ENCODE results near the gene PCED1A. TPM values are rescaled to one million over a fixed set of nuclear protein-coding genes. Genes with fewer than 3 reads are reported as not detected.

Gene PCED1A
- total RNA-seq, 2 experiments from 2014 or later, result 6.9 to 9.8 TPM

GRCh38 chr20:2883726-2884637 lies 43.5 kb upstream of the PCED1A start:
- H4K20me1 ChIP-seq (ENCODE audit: insufficient read depth, low read length), result peaks cover 12% of the 10 kb centered on the region; the same call in 1 of the 2 replicates

GRCh38 chr20:2880650-2881049 lies 40.2 kb upstream of the PCED1A start:
- Histone ChIP-seq H2AFZ (ENCODE audit: low read length) (no peak overlapping the region), H3K79me2 (ENCODE audit: insufficient read depth, low read depth, low read length) (peaks cover 83% of the 10 kb centered on the region), H3K27ac (ENCODE audit: low read depth, low read length, poor library complexity, severe bottlenecking) (no peak overlapping the region), H3K9me3 (ENCODE audit: low read length) (no peaks in the 10 kb centered on the region), H3K9me2 (ENCODE audit: insufficient read depth, low read length) (no peaks in the 10 kb centered on the region), H4K20me1 (ENCODE audit: insufficient read depth, low read length) (peaks cover 13% of the 10 kb centered on the region; the same call in 1 of the 2 replicates), H3K4me3 (ENCODE audit: low read depth, low read length, poor library complexity, severe bottlenecking) (no peak overlapping the region), H3K4me2 (ENCODE audit: low read length) (no peak overlapping the region), H3K4me1 (ENCODE audit: insufficient read depth, low read length, poor library complexity, severe bottlenecking) (peaks cover 20% of the 10 kb centered on the region), H3K36me3 (ENCODE audit: insufficient read depth, low read length) (peaks cover 49% of the 10 kb centered on the region)
- TF ChIP-seq, protein P1, sequence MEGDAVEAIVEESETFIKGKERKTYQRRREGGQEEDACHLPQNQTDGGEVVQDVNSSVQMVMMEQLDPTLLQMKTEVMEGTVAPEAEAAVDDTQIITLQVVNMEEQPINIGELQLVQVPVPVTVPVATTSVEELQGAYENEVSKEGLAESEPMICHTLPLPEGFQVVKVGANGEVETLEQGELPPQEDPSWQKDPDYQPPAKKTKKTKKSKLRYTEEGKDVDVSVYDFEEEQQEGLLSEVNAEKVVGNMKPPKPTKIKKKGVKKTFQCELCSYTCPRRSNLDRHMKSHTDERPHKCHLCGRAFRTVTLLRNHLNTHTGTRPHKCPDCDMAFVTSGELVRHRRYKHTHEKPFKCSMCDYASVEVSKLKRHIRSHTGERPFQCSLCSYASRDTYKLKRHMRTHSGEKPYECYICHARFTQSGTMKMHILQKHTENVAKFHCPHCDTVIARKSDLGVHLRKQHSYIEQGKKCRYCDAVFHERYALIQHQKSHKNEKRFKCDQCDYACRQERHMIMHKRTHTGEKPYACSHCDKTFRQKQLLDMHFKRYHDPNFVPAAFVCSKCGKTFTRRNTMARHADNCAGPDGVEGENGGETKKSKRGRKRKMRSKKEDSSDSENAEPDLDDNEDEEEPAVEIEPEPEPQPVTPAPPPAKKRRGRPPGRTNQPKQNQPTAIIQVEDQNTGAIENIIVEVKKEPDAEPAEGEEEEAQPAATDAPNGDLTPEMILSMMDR (conservative IDR thresholded peaks at IDR 0.05; ENCODE audit: low read length), result no peak
- ChIA-PET POLR2A (interaction anchor here (0.7 kb wide), 2 partner anchors 93 to 444 kb away, joined by 3 to 4 read pairs; no protein-coding TSS in a partner anchor), CTCF (ENCODE audit: unreplicated experiment) (no interaction called here)
- no peak for DNase-seq (ENCODE audit: low spot score)
- intact Hi-C loops (cut with micrococcal nuclease; ENCODE audit: unreplicated experiment), result no loop called here
- no TSS peak for BruUV-seq (replicated peaks)

More at GRCh38 chr20:2883726-2884637, 43.5 kb upstream of the PCED1A start:
- intact Hi-C loops (cut with micrococcal nuclease; ENCODE audit: unreplicated experiment), result no loop called here
- no peak for TF ChIP-seq EZH2phosphoT487 (IDR thresholded peaks at IDR 0.05; ENCODE audit: borderline replicate concordance, low read depth, low read length)
- TF ChIP-seq, protein P1 (conservative IDR thresholded peaks at IDR 0.05; ENCODE audit: low read length), result no peak
- ChIA-PET POLR2A (interaction anchor here (0.6 to 1.2 kb wide), 3 partner anchors 9 to 1502 kb away, joined by 3 to 5 read pairs (median 3); no protein-coding TSS in a partner anchor), CTCF (ENCODE audit: unreplicated experiment) (no interaction called here)
- Histone ChIP-seq H2AFZ (ENCODE audit: low read length) (no peak overlapping the region), H3K36me3 (ENCODE audit: insufficient read depth, low read length) (peaks cover 22% of the 10 kb centered on the region), H3K4me1 (ENCODE audit: insufficient read depth, low read length, poor library complexity, severe bottlenecking) (peaks cover 8% of the 10 kb centered on the region), H3K27ac (ENCODE audit: low read depth, low read length, poor library complexity, severe bottlenecking) (no peak overlapping the region), H3K4me3 (ENCODE audit: low read depth, low read length, poor library complexity, severe bottlenecking) (no peak overlapping the region), H3K4me2 (ENCODE audit: low read length) (no peak overlapping the region), H3K9me2 (ENCODE audit: insufficient read depth, low read length) (no peaks in the 10 kb centered on the region), H3K9me3 (ENCODE audit: low read length) (no peaks in the 10 kb centered on the region), H3K79me2 (ENCODE audit: insufficient read depth, low read depth, low read length) (peaks cover 85% of the 10 kb centered on the region)
- no peak for DNase-seq (ENCODE audit: low spot score)
- no TSS peak for BruUV-seq (replicated peaks)

DNA sequence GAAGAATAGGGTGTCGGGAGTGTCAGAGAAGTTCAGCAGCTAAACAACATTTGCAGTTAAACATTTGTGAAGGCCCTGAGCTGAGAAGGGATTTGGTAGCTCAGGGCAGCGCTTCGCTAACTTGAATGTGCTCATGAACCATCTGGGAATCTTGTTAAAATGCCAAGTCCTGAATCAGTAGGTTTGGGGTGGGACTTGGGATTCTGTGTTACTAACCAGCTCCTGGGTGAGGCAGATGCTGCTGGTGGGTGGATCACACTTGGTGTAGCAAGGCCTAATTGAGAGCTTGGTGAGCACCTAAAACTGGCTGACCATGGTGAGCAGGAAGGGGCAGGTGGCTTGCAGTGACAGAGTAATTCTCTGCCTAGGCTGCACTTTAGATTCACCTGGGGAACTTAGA lies 38.7 kb upstream of the PCED1A start:
- Histone ChIP-seq H2AFZ (ENCODE audit: low read length) (no peak overlapping the region), H3K9me2 (ENCODE audit: insufficient read depth, low read length) (no peaks in the 10 kb centered on the region), H3K79me2 (ENCODE audit: insufficient read depth, low read depth, low read length) (peaks cover 83% of the 10 kb centered on the region), H3K4me3 (ENCODE audit: low read depth, low read length, poor library complexity, severe bottlenecking) (no peak overlapping the region), H4K20me1 (ENCODE audit: insufficient read depth, low read length) (peaks cover 20% of the 10 kb centered on the region; the same call in 1 of the 2 replicates), H3K27ac (ENCODE audit: low read depth, low read length, poor library complexity, severe bottlenecking) (no peak overlapping the region), H3K36me3 (ENCODE audit: insufficient read depth, low read length) (peaks cover 45% of the 10 kb centered on the region), H3K4me1 (ENCODE audit: insufficient read depth, low read length, poor library complexity, severe bottlenecking) (peaks cover 31% of the 10 kb centered on the region), H3K9me3 (ENCODE audit: low read length) (no peaks in the 10 kb centered on the region), H3K4me2 (ENCODE audit: low read length) (no peak overlapping the region)
- no peak for DNase-seq (ENCODE audit: low spot score)
- intact Hi-C loops (cut with micrococcal nuclease; ENCODE audit: unreplicated experiment), result no loop called here
- TF ChIP-seq EZH2phosphoT487 (IDR thresholded peaks at IDR 0.05; ENCODE audit: borderline replicate concordance, low read depth, low read length), result no peak
- TF ChIP-seq, protein P1 (conservative IDR thresholded peaks at IDR 0.05; ENCODE audit: low read length), result no peak
- no TSS peak for BruUV-seq (replicated peaks)
- CTCF ChIA-PET (ENCODE audit: unreplicated experiment), result no interaction called here
- POLR2A ChIA-PET, result interaction anchor here (0.6 to 1.0 kb wide), 2 partner anchors 10 to 29 kb away, joined by 4 read pairs; no protein-coding TSS in a partner anchor
